NT2/D1 (cell line): ENCODE measurements around the gene ADK.

Experiments
- SUZ12 ChIP-seq: IDR thresholded peaks from 2 replicates; pipeline ENCODE4 v1.6.1; 2011; ENCODE audit not compliant: insufficient read length, insufficient read depth; ENCODE audit errors: extremely low read depth
- YY1 ChIP-seq: IDR thresholded peaks from 2 replicates; pipeline ENCODE4 v1.6.1; 2011; ENCODE audit not compliant: insufficient read length, insufficient read depth
- ZNF274 ChIP-seq: IDR thresholded peaks from 2 replicates; pipeline ENCODE4 v1.6.1; 2011; ENCODE audit warnings: mild to moderate bottlenecking, low read depth, low read length

GRCh38 chr10:74208997-74209396, 58.0 kb downstream of the ADK start:
- TF ChIP-seq ZNF274, result no peak
- TF ChIP-seq YY1, result no peak
- no peak for TF ChIP-seq SUZ12
